GM18505 (cell line): ENCODE measurements around the gene TBX20.
A peak's percentile ranks its signal among the peaks of the same experiment; 100 is the strongest.

ENCODE experiments used
- ATAC-seq: cut with Tn5 transposase; IDR thresholded peaks from one replicate; pipeline ENCODE4 v1.9.1; 2021; ENCODE audit not compliant: unreplicated experiment
- POLR2A ChIP-seq: IDR thresholded peaks from 4 replicates; pipeline ENCODE4 v1.6.1; 2011; ENCODE audit warnings: borderline replicate concordance; ENCODE audit not compliant: insufficient read depth, insufficient read length; ENCODE audit errors: extremely low read depth

The TBX20 gene

DNA sequence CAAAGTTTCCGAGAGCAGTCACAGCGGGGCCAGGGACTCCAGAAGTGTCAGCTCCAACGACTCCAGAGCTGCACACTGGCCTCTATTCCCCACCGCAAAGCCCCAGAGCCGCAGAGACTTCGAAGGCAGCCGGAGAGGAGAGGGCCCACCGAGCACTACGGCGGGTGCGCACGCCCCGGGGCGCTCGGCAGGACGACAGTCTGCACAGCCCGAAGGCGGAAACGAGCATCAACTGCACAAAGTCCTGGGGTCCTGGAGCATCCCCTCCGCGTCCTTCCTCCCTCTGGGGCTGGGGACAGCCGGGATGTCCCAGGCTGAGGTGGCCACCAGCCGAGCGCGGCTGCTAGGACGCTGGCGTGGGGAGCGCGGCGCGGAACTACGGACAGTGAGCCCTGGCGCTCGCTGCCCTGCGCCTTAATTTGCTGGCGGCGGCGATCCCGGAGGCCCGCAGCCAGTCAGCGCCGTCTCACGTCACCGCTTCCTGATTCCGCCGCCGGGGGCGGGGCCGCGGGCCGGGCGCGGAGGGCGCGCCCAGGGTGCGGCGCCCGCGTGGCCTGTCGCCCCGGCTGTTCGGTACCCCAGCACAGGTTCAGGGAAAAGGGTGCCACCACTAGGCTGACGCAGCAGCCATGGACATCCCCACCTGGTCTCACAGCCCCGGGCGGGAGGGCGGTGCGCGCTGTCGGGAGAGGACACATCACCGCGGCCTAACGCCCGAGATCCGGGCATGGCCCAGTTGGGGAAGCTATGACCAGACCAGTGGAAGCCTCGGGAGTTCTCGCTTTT lies at the start of gene TBX20:
TSS of gene TBX20 (minus strand) at position 391 of the 786 bp plus-strand sequence. CDS start 480 bp downstream, outside the sequence.
- TF ChIP-seq POLR2A = no peak
- peak; percentile 55 for ATAC-seq

- no peak for ATAC-seq
- no peak for TF ChIP-seq POLR2A
These were observed 35.5 kb upstream of the TBX20 start for GRCh38 chr7:35289376-35289775.

DNA sequence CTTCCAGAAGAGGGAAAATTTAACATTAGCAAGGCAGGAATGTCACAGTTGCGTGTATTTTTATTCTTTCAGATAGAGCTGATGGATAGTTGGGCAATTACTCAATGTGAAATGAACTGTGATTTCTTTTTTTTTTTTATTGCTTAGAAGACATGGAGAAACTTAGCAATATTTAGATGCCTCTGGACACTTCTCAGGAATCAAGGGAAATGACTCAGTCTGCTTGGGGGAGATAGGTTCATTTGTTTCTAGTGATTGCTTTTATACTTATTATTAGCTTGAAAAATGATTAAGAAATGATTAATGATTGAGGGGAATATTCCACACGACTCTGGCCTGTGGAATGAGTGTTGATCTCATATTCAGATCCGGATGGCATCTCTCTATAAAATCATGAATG lies 33.1 kb upstream of the TBX20 start:
- TF ChIP-seq POLR2A = no peak
- ATAC-seq = no peak

GRCh38 chr7:35286422-35286821 lies 32.5 kb upstream of the TBX20 start:
- no peak for TF ChIP-seq POLR2A
- no peak for ATAC-seq

- no peak for TF ChIP-seq POLR2A
- no peak for ATAC-seq
These were observed 31.9 kb upstream of the TBX20 start for GRCh38 chr7:35285799-35286198.

DNA sequence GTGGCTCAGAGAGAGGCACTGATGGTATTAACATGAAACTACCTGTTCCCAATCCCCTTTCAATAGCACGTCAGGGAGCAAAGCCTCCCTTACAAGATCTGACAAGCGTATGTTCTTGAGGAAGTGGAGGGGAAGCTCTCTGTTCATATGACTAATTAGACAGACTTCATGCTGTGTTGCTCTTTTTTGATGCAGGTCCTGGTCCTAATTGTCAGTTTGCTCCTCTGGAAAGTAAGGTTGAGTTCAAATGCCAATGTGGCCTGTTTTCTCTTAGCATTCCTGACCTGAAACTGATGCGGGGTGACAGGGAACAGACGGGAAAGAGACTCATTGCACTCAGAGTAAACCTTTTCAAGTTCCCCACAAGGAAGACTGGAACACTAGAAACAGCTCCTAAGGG lies 27.0 kb upstream of the TBX20 start:
- no peak for TF ChIP-seq POLR2A
- no peak for ATAC-seq

DNA sequence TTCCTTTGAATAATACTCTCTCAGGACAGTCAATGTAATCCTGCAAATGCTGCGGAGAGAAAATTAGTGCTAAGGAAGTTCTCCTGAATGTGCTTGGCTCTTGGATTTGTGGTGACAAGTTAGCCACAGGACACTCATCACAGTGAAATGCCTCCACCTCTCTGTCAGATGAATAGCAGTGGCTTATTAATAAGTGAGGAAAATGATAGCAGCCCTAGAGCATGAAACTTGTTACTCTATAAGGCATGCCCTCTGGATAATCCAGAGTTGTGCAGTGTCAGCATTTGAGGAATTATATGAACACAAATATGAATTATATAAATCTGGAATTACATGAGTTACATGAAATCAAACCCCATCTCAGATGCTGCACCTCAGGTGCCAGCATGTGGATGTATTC lies 23.5 kb upstream of the TBX20 start:
- no peak for ATAC-seq
- no peak for TF ChIP-seq POLR2A

DNA sequence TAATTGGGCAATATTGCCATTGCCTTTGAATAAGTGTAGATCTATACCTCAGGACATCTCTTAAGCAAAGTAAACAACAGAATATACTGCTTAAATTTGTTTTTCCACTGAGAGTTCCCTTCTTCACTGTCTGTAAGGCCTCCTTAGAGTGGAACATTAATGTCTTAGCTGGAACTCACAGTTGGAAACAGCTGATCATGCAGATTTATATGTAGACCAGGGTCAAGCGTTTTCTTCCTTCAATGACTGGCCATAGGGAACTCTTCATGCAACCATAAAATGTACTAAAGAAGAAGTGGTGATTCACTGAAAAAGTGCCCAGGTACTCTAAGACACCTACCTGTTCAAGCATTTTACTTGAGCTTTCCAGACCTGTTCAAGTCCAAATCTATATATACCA lies 18.3 kb upstream of the TBX20 start:
- no peak for TF ChIP-seq POLR2A
- ATAC-seq = no peak

- no peak for TF ChIP-seq POLR2A
- no peak for ATAC-seq
These were observed 15.1 kb upstream of the TBX20 start for GRCh38 chr7:35268953-35269352.

DNA sequence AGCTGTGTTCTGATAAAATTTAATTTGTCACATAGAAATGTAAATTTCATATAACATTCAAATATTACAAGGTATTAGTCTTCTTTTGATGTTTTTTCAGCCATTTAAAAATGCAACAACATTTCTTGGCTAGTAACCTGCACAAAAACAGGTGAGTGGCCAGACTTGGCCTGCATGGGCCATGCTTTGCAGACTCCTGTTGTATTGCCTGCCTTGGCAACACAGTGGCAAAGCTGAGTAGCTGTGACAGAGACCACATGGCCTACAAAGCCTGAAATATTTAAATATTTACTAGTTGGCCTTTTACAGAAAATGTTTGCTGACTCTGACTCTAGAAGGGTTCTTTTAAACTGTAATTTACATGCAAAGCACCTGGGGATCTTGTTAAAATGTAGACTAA lies 13.5 kb upstream of the TBX20 start:
- TF ChIP-seq POLR2A = no peak

GRCh38 chr7:35263396-35263795 lies 9.5 kb upstream of the TBX20 start:
- ATAC-seq = no peak
- TF ChIP-seq POLR2A = no peak

More for the DNA sequence above, 13.5 kb upstream of the TBX20 start:
- ATAC-seq = no peak

GRCh38 chr7:35261476-35262285 lies 7.8 kb upstream of the TBX20 start:
- no peak for TF ChIP-seq POLR2A
- ATAC-seq = no peak

GRCh38 chr7:35261041-35261440 lies 7.1 kb upstream of the TBX20 start:
- TF ChIP-seq POLR2A = no peak
- no peak for ATAC-seq

DNA sequence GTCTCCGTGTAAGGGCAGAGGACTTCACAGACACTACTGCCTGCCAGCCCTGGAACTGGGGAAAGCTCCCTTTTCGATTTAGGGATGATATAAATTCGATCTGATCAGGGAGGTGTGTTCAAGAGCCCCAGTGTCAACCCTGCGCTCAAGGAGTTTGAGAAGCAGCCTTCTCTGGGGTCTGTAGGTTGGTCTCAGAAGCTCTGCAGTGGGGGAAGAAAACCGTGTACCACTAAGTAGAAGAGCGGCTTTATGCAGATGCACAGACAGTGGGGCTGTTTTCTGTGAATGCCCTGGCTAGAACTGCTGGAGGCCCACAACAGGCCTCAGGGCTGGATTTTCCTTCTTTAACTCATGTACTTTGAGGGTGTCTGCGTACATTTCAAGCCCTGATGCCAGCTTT lies 6.3 kb upstream of the TBX20 start:
- no peak for ATAC-seq
- TF ChIP-seq POLR2A = no peak
